Measurements from ENCODE around the gene KHDRBS2.

KHDRBS2 gene

GRCh38 chr6:62035952-62036351 is 250.1 kb downstream of the KHDRBS2 start:
- DNase-seq = no peak

- DNase-seq = no peak
Measured at GRCh38 chr6:62013719-62014118, 272.3 kb downstream of the KHDRBS2 start.

DNA sequence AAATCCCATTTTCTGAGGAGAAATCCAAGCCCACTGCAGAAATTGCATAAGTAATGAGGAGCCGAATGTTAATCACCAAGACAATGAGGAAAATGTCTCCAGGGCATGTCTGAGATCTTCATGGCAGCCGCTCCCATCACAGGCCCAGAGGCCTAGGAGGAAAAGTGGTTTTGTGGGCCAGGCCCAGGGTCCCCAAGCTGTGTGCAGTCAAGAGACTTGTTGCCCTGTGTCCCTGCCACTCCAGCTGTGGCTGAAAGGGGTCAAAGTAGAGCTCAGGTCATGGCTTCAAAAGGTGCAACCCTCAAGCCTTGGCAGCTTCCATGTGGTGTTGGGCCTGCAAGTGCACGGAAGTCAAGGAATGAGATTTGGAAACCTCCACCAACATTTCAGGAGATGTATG is 276.6 kb downstream of the KHDRBS2 start:
- no peak for DNase-seq

- no peak for DNase-seq
Measured at GRCh38 chr6:61989616-61990015, 296.4 kb downstream of the KHDRBS2 start.

DNA sequence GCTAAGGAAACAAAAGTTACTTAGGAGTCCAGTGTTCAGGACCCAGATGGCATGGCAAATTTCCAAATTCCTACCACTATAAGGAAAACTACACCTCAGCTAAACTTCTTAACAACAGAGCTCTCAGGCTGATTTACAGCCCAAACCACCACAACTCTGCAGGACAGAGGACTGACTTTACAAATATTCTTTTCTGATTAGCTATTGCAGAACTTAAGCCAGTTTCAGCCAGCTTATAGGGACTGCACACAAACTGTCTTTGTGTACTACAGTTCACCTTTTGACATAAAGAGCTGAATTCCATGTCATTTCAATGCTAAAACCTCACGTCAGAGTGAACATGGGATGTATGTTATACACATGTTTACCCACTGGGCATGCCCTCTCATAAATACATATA is 305.4 kb downstream of the KHDRBS2 start:
- no peak for DNase-seq

- no peak for DNase-seq
Measured at GRCh38 chr6:61977947-61978346, 308.1 kb downstream of the KHDRBS2 start.

DNA sequence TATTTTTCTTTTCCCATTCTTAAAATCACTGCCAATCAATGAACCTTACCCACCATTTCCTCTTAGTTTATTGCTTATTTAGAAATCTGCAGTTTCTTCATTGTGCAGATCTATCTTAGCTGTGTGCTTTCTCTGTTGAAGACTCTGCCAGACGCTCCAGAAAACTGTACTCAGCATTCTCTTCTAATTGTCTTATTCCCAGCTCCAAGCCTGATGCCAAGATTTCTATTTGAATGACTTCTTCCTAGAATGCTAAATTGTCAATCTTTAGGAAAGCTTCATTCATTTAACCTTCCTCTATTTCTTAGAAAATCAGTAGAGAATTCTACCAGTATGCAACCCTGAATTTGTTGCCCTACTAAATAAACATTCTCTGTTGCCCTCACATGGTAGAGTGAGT is 308.9 kb downstream of the KHDRBS2 start:
- no peak for DNase-seq

- no peak for DNase-seq
Measured at GRCh38 chr6:61959196-61959595, 326.8 kb downstream of the KHDRBS2 start.

DNA sequence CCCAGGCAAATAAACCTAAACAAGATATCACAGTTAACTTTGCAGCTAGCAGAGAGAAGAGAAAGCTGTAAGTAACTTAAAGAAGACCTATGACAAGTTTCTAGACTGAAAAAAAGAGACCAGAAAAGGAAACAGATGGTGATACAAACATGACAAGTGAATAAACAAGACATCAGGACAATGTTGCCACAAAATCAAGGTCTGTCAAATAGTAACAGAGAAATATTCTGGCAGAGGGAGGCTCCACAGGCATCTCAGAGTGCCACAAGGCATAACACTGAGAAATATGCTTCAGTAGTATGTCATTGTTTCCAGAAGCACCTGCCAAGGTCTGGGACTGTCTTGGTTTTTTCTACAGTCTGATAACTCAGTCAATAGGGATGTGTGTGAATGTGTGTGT is 332.2 kb downstream of the KHDRBS2 start:
- no peak for DNase-seq

GRCh38 chr6:61951586-61951985 is 334.4 kb downstream of the KHDRBS2 start:
- no peak for DNase-seq

GRCh38 chr6:61950811-61951210 is 335.2 kb downstream of the KHDRBS2 start:
- no peak for DNase-seq

GRCh38 chr6:61949971-61950370 is 336.1 kb downstream of the KHDRBS2 start:
- no peak for DNase-seq

- DNase-seq = no peak
Measured at GRCh38 chr6:61949161-61949560, 336.9 kb downstream of the KHDRBS2 start.

DNA sequence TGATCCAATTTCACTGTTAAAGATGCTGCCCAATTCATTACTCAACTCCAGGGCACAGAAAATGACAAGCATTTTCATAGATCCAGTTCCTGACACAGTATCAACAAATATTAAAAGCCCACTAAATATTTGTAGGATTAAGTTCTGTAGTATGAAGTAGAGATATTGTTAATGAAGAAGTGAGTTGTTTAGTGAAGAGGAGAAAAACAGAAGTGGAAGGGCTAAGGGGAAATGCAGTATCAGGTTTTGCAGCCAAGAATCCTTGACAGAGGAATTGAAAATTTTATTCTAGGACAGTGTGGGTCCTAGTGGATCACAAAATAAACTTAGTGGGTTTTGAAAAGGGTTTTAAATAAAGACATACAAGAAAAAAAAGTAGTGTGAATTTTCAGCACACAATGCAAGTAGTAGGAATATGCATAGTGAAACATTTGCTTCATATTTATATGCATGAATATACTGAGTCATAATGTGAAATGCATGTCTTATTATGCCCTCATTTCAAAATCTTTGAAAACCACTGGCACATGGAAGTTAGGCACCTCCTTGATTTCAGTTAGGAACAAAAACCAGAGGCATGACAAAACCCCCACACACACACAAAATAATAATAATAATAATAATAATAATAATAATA is 338.6 kb downstream of the KHDRBS2 start:
- no peak for DNase-seq

GRCh38 chr6:61940919-61941318 is 345.1 kb downstream of the KHDRBS2 start:
- DNase-seq = no peak

- DNase-seq = no peak
Measured at GRCh38 chr6:61935242-61935846, 350.7 kb downstream of the KHDRBS2 start.

GRCh38 chr6:61909486-61909885 is 376.5 kb downstream of the KHDRBS2 start:
- DNase-seq = no peak

- DNase-seq = no peak
Measured at GRCh38 chr6:61901748-61902147, 384.3 kb downstream of the KHDRBS2 start.

DNA sequence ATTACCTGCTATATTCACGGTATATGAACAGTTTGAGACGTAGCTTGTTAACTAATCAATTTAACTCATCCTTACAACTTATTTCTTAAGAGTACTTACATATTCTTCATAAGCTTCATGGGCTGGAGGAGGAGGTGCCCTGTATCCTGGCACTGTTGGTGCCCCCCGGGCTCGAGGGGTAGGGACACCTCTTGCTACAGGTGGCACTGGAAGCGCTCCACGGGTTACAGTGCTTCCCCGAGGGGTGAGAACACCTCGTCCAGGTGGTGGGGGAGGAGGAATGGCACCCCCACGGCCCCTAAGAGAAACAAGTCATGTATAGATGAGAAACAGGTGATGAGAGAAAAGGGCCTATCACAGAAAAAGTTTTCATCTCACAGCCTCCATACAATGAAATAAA is 391.5 kb downstream of the KHDRBS2 start:
- DNase-seq = no peak

- no peak for DNase-seq
Measured at GRCh38 chr6:61887423-61887822, 398.6 kb downstream of the KHDRBS2 start.

DNA sequence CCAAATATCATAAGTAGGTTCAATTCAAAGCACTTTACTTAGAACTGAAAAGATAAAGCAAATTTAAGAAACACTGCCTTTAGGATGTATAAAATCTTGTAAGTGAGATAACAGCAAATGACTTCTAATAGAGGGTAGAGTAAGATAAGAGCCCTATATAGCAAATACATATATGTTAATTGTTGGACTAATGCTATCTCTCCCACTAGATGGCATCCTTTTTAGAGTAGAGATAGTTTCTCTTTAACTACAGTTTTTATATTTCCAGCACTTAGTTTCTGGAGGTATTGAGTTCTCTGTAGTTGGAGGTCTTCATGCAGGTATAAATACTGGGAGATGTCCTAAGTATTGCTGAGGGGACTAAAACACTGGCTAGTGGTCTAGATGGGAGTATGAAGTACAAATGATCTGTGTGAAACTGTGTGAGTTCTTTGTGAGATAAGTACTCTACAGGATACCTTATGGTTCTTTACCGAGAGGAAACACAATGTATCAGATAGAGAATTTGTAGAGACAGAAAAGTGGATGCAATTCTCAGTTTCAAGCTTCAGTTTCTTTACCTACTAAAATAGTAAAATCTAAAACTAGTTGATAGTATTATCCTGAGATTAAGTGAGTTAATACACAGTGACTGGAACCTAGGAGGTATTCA is 399.3 kb downstream of the KHDRBS2 start:
- DNase-seq = no peak

GRCh38 chr6:61869632-61870400 is 416.2 kb downstream of the KHDRBS2 start:
- DNase-seq = no peak
